MCF 10A (cell line): ENCODE data around the gene EFNB2. TPM values are rescaled to one million over a fixed set of nuclear protein-coding genes. Genes with fewer than 3 reads are reported as not detected.

ENCODE experiments used
- BruUV-seq: library from RNA; stranded (reverse); fragments of 400-500 nt; replicated peaks from 2 replicates; lab custom pipeline; 2021; lab: Mats Ljungman, UMichigan
- CTCF ChIA-PET: fragments of 300-600 bp; sonication (Branson Sonifier 250); formaldehyde crosslinking; extraction: SDS; loops from one replicate; lab custom pipeline; 2021; ENCODE audit warnings: antibody characterized with exemption, inconsistent platforms; lab: Yijun Ruan, JAX
- POLR2A ChIA-PET: fragments of 300-600, 350-650 bp; sonication (Branson Sonifier 250); formaldehyde crosslinking; extraction: SDS; loops from one replicate; lab custom pipeline; 2020; ENCODE audit warnings: antibody characterized with exemption, inconsistent platforms; lab: Yijun Ruan, JAX
- DNase-seq: peaks from one replicate; pipeline ENCODE4 v3.0.0-alpha.2; 2018; ENCODE audit not compliant: unreplicated experiment
- H3K27ac Mint-ChIP-seq: one replicate; pipeline ENCODE4 v1.8.0; 2022; ENCODE audit warnings: mild to moderate bottlenecking, low read depth, mixed read lengths; ENCODE audit not compliant: unreplicated experiment
- H3K27me3 Mint-ChIP-seq: one replicate; pipeline ENCODE4 v1.8.0; 2022; ENCODE audit warnings: mixed read lengths; ENCODE audit not compliant: insufficient read depth, unreplicated experiment
- H3K36me3 Mint-ChIP-seq: one replicate; pipeline ENCODE4 v1.8.0; 2022; ENCODE audit warnings: mild to moderate bottlenecking, moderate library complexity, mixed read lengths; ENCODE audit not compliant: insufficient read depth, unreplicated experiment
- H3K4me1 Mint-ChIP-seq: one replicate; pipeline ENCODE4 v1.8.0; 2022; ENCODE audit warnings: mixed read lengths; ENCODE audit not compliant: insufficient read depth, unreplicated experiment
- H3K4me3 Mint-ChIP-seq: one replicate; pipeline ENCODE4 v1.8.0; 2022; ENCODE audit warnings: mild to moderate bottlenecking, moderate library complexity, mixed read lengths; ENCODE audit not compliant: unreplicated experiment
- H3K9me3 Mint-ChIP-seq: one replicate; pipeline ENCODE4 v1.8.0; 2022; ENCODE audit warnings: mixed read lengths; ENCODE audit not compliant: unreplicated experiment
- CTCF ChIP-seq: fragments of 200-600 bp; IDR thresholded peaks from one replicate; pipeline ENCODE4 v1.8.0; 2022; ENCODE audit warnings: antibody characterized with exemption, mild to moderate bottlenecking; ENCODE audit not compliant: unreplicated experiment
- intact Hi-C: fragments of 100-400 bp; cut with micrococcal nuclease; formaldehyde crosslinking; loops from 2 replicates; pipeline ENCODE4 v1.14.1; 2022
- total RNA-seq: library from RNA; stranded (reverse); gene quantifications from 2 replicates; pipeline ENCODE4 v1.2.3, GENCODE V29; 2022

EFNB2 gene
- total RNA-seq, 1 experiment from 2014 or later, result 40.4 TPM

DNA sequence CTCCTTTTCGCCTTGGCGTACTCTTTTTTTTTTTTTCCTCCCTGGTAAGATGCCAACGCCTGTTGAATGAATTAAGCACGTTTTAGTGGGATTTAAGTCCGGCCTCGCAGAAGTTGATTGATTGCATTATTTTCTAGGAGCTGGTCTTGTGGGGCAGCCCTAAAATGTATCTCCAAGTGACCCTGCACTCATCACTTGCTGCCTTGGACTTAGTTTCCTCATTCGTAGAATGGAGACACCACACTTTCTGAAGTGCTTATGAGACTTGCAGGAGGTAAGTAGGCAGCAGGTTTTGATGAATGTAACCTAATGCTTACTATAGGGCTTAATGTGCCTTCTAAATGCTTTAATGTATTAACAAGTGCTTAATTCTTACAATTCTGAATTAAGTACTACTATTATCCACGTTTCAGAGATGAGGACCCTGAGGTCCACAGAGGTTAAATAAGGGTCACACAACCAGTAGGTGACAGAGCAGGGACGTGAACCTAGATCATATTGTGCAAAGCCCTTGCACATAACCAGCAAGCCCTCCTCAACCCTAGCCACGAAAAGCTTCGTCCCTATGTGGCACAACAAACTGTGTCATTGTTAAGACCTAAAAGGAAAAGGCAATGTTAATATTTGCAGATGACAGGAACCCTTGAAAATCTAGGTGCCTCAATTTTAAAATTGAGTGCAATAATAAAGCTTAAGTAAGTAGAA is 33.0 kb upstream of the EFNB2 start:
- H3K36me3 Mint-ChIP-seq, result peaks cover 6% of the 10 kb centered on the region
- peak overlapping the region; percentile 81 for H3K4me3 Mint-ChIP-seq
- ChIA-PET CTCF (interaction anchor here (2.0 kb wide), 1 partner anchor 52 kb away, joined by 5 read pairs; no protein-coding TSS in a partner anchor), POLR2A (interaction anchor here (0.6 to 8.8 kb wide), 15 partner anchors 10 to 715 kb away, joined by 3 to 83 read pairs (median 4); partner anchors contain the start of gene EFNB2)
- BruUV-seq, result TSS peak; percentile 59
- intact Hi-C loops, result loop anchor here (2.0 to 10.0 kb wide), 3 partner anchors 52 to 554 kb away; no protein-coding TSS in a partner anchor
- no peak for DNase-seq
- H3K4me1 Mint-ChIP-seq, result peaks cover 36% of the 10 kb centered on the region
- no peaks in the 10 kb centered on the region for H3K27me3 Mint-ChIP-seq
- H3K27ac Mint-ChIP-seq, result peak overlapping the region; percentile 32
- no peak for TF ChIP-seq CTCF
- H3K9me3 Mint-ChIP-seq, result no peaks in the 10 kb centered on the region

DNA sequence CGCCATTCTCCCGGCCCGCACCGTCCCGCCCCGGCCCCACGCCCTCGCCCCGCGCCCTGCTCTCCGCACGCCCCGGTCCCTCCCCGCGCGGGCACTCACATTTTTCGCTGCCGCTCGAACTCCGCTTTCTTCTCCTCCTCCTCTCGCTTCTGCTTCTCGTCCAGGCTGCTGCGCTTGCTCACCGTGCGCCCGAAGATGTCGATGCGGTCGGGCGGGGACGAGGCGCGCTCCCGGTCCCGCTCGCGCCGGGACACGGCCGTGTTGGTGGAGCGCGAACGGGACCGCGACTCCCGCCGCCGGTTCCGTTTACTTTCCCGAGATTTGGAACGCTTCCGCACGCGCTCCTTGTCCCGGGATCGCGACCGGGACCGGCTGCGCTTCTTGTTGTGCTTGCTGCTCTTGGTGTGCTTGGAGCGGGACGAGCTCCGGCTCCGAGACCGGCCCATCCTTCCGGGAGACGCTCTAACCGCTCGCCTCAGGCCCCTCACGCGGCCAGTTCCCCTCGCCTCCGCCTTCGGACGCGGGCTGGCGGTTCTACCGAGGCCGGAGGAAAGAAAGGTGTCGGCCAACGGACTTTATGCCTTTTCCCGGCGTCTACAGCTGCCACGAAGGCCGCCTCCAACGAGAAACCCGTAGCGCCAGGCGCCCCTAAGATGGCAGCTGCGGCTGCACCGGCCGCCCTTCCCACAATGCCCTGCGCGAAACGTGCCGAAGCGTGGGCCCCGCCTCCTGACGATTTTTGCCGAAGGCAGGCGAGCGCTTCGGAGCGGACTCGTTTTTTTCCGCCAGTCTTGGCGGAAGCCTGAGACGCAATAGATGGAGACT is 32.2 kb upstream of the EFNB2 start, which contains the start of gene ARGLU1:
Gene ARGLU1 (minus strand): TSS at position 664 of the 825 bp plus-strand sequence. CDS start 218 bp downstream, at position 446.
- DNase-seq, result peak; percentile 92
- intact Hi-C loops, result loop anchor here (2.0 to 10.0 kb wide), 4 partner anchors 31 to 555 kb away; no protein-coding TSS in a partner anchor
- H3K27me3 Mint-ChIP-seq, result no peaks in the 10 kb centered on the region
- TF ChIP-seq CTCF, result no peak
- H3K9me3 Mint-ChIP-seq, result no peaks in the 10 kb centered on the region
- BruUV-seq, result TSS peak; percentile 36
- CTCF ChIA-PET, result interaction anchor here (0.6 to 2.0 kb wide), 4 partner anchors 11 to 582 kb away, joined by 3 to 5 read pairs (median 4); no protein-coding TSS in a partner anchor
- H3K27ac Mint-ChIP-seq, result peak within 1 kb of the TSS; percentile 32
- H3K4me1 Mint-ChIP-seq, result peaks cover 38% of the 10 kb centered on the region
- peak within 1 kb of the TSS; percentile 81 for H3K4me3 Mint-ChIP-seq
- H3K36me3 Mint-ChIP-seq, result peaks cover 6% of the 10 kb centered on the region
- POLR2A ChIA-PET, result interaction anchor here (0.6 to 8.8 kb wide), 20 partner anchors 9 to 716 kb away, joined by 3 to 83 read pairs (median 4); partner anchors contain the start of gene EFNB2

GRCh38 chr13:106566641-106567473 is 31.4 kb upstream of the EFNB2 start:
- Mint-ChIP-seq H3K27ac (peak overlapping the region; percentile 32), H3K4me1 (peaks cover 42% of the 10 kb centered on the region), H3K4me3 (peak overlapping the region; percentile 81), H3K27me3 (no peaks in the 10 kb centered on the region), H3K36me3 (peaks cover 6% of the 10 kb centered on the region), H3K9me3 (no peaks in the 10 kb centered on the region)
- intact Hi-C loops, result loop anchor here (2.0 to 10.0 kb wide), 3 partner anchors 30 to 555 kb away; no protein-coding TSS in a partner anchor
- TF ChIP-seq CTCF, result no peak
- ChIA-PET CTCF (interaction anchor here (0.6 to 2.3 kb wide), 7 partner anchors 10 to 1768 kb away, joined by 3 to 14 read pairs (median 3); no protein-coding TSS in a partner anchor), POLR2A (interaction anchor here (0.5 to 8.8 kb wide), 15 partner anchors 8 to 757 kb away, joined by 3 to 83 read pairs (median 5); partner anchors contain the start of gene EFNB2)
- DNase-seq, result peak; percentile 73
- no TSS peak for BruUV-seq
